ENCODE measurements around the gene AP1M1. TPM values are rescaled to one million over a fixed set of nuclear protein-coding genes. Genes with fewer than 3 reads are reported as not detected.

AP1M1 gene
- total RNA-seq = 124 and 135 TPM in 2 replicates

GRCh38 chr19:16197622-16198369 is at the start of gene AP1M1:
AP1M1 (plus strand) TSS chr19:16197911; CDS start chr19:16198027, 116 bp downstream.

DNA sequence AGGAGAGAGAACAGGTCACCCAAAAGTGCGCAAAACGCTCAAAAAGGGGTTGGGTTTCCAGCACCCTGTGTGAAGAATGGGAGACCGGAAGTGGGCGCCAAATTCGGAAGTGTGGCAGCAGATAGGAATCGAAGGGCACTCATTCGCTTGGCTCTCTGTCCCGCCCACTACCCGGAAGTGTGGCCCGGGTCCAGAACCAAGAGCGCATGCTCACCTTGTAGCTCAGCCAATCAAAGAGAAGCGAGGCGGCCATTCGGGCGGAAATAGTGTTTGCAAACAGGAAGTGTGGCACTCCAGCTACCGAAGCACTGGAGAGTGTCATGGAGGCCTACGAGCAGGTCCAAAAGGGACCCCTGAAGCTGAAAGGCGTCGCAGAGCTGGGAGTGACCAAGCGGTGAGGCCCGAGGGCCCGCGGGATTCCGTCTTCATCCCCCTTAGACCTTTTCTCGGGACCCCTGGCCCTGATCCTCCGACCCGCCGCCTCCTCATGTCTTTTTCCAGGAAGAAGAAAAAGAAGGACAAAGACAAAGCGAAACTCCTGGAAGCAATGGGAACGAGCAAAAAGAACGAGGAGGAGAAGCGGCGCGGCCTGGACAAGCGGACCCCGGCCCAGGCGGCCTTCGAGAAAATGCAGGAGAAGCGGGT is 12.5 kb upstream of the AP1M1 start, which contains the start of gene FAM32A:
TSS of gene FAM32A (plus strand) at position 288 of the 645 bp plus-strand sequence. CDS start at position 321, 33 bp downstream.

Small RNAs within 50 kb of the gene (small RNA-seq; reads per million reads assigned to genes)
- gene RF00017 = not detected

Other genes with a start within 250 kb of the AP1M1 start
- gene OR10H4, start 248.9 kb upstream of the AP1M1 start, total RNA-seq = not detected in 2 replicates
- gene TPM4, start 121.4 kb upstream of the AP1M1 start, total RNA-seq = 902 and 934 TPM in 2 replicates
- gene RAB8A, start 86.0 kb upstream of the AP1M1 start, total RNA-seq = 80.1 and 113 TPM in 2 replicates
- gene HSH2D, start 54.2 kb upstream of the AP1M1 start, total RNA-seq = not detected in 2 replicates
- not detected in 2 replicates for gene CIB3, start 24.4 kb upstream of the AP1M1 start, total RNA-seq
- 86.4 and 92.6 TPM in 2 replicates for gene FAM32A, start 12.5 kb upstream of the AP1M1 start, total RNA-seq
- 0.37 and 0.78 TPM in 2 replicates for gene KLF2, start 126.9 kb downstream of the AP1M1 start, total RNA-seq

All from subcutaneous preadipocyte (primary cell).